ENCODE measurements around the gene RSPH4A.
"Not testable (repeated sequence)": the region's sequence is repeated elsewhere in the genome, so short reads cannot be mapped to it uniquely, and the experiment has no call there.

RSPH4A gene

DNA sequence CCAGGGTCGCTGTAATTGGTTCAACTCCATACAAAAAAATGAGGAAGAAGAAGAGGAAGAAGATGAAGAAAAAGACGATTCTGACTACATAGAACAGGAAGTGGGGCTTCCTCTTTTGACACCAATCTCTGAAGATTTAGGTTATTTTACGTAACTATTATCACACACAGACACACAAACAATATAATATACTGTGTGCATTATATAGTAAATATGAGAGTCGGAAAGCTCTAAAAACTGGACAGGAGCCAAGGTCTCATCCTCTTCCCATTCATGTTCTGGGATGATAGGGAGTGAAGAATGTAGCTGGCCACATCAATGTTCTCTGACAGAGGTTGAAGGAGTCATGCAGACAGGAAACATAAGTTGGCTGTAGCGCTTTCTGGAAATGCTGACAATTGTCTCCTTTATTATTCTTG is 13.3 kb downstream of the RSPH4A start:
- DNase-seq (ENCODE audit: low spot score), result no peak

DNA sequence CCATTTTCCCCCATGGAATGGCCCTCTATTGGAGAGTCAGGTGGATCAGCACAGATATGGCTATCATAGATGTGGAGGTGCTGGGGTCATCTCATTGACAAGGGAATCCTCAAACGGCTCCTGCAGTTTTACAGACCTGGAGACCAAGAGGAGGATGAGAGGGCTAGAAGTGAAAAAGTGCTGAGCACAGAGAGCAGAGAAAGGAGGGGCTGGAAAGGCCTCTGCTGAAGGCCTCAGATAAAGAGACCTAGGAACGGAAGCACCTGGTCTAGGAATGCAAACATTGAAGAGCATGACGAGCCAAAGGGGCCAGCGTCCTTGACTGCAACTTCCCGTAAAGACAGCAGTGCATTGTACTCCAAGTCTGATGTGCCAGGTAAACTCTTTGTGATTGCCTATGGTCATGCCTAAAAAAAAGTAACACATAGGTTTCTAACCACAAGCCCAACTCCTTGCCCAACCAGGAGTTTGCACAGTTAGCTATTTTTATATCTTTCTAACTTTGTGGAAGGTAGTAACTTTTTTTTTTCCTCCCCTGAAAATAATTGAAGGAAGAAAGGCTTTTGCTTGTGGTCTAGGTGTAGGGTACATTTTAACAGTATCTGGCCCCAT is 15.2 kb downstream of the RSPH4A start:
- no peak for DNase-seq (ENCODE audit: low spot score)

GRCh38 chr6:116633685-116634084 is 17.4 kb downstream of the RSPH4A start:
- DNase-seq (ENCODE audit: low spot score), result peak; percentile 43

DNA sequence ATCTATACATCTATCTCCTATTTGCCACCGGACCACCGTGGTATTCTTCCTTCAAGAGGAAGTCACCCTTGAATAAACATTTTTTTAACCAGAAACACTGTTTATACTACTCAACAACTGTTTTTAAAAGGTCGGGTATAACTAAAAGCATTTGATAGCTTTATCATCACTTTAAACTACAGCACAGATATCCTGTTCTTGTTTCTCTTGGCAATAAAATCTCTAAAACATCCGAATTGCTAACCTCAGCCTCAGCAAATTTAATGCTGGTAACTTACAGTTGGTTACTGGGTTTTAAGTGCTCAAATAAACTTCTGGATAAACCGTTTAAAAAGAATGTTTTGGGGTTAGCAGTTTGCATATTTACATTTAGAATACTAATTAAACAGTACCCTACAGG is 31.9 kb downstream of the RSPH4A start:
- no peak for DNase-seq (ENCODE audit: low spot score)

GRCh38 chr6:116649129-116649528 is 32.9 kb downstream of the RSPH4A start:
- DNase-seq (ENCODE audit: low spot score), result no peak

DNA sequence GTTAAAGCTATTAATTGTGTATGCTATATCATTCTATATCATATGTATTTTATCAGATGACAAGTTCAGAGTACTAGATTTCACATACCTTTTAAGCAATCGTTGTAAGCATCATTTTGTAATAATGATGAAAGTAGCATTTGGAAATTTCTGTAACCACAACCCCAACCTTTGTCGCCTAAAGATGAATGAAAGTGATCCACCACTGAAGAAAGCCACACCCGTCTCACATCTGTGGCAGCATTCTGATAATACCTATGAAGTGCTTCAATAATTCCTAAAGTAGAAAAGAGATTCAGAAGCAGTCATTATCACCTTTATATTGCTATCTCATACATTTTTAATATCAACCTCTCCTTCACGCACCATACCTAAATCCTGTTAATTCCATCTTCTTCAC is 35.6 kb downstream of the RSPH4A start:
- no peak for DNase-seq (ENCODE audit: low spot score)

DNA sequence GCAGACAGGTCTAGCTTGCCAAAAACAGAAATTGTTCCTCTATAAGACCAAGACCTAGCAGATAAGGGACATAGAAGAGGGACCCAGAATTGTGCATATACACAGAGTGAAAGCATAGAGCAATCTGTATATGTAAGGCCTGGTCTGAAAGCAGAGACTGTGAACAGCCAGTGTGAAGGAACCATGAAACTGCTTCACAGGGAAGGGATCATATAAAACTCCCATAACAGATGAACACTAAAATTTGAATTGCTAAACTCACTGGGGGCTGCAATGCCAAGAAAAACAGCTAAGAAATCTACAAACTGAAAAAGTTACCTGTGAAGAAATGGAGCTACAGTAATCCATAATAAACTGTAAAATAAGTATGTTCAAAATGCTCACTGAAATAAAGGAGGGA is 45.3 kb downstream of the RSPH4A start:
- DNase-seq (ENCODE audit: low spot score), result no peak

GRCh38 chr6:116662202-116662601 is 45.9 kb downstream of the RSPH4A start:
- no peak for DNase-seq (ENCODE audit: low spot score)

- no peak for DNase-seq (ENCODE audit: low spot score)
Observed at GRCh38 chr6:116663308-116663707, 47.0 kb downstream of the RSPH4A start.

GRCh38 chr6:116664169-116664568 is 47.9 kb downstream of the RSPH4A start:
- not testable (repeated sequence) for DNase-seq (ENCODE audit: low spot score)

GRCh38 chr6:116665464-116665863 is 49.2 kb downstream of the RSPH4A start:
- DNase-seq (ENCODE audit: low spot score), result no peak

- no peak for DNase-seq (ENCODE audit: low spot score)
Observed at GRCh38 chr6:116666869-116667268, 50.6 kb downstream of the RSPH4A start.

GRCh38 chr6:116667623-116668022 is 51.3 kb downstream of the RSPH4A start:
- DNase-seq (ENCODE audit: low spot score), result peak; percentile 37

DNA sequence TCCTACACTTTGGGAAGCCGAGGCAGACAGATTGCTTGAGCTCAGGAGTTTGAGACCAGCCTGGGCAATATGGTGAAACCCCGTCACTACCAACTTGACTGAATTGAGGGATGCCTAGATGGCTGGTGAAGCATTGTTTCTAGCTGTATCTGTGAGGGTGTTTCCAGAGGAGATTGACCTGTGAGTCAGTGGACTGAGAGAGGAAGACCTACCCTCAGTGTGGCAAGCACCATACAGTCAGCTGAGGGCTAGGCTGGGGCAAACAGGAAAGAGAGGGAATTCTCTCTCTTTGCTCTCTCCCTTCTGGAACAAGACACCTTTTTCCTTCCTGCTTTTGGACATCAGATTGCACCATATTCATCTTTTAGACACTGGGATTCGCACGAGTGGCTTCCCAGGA is 56.0 kb downstream of the RSPH4A start:
- DNase-seq (ENCODE audit: low spot score), result no peak

DNA sequence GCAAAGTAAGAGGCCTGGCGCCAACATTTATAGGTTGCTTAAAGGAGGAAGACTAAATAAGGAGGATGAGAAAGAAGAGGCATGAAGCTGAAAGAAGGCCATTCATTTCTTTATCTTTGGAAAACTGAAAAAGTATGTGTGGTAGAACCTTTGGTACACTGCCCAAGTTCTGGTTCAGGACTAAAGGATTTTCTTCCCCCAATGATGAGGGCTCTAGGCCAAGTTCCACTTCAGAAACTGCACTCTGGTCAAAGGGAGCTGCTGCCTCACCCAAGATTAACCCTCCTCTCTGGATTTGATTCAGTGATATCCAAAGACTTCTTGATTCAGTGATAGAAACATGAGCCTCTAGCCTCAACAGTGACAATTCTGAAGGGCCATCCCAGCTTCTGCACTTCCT is 59.7 kb downstream of the RSPH4A start:
- DNase-seq (ENCODE audit: low spot score), result no peak

GRCh38 chr6:116680880-116681672 is 64.8 kb downstream of the RSPH4A start, which contains the start of gene KPNA5:
Gene KPNA5 (plus strand): TSS chr6:116681211. CDS start chr6:116681335, 124 bp downstream.
- peak; percentile 93 for DNase-seq (ENCODE audit: low spot score)

DNA sequence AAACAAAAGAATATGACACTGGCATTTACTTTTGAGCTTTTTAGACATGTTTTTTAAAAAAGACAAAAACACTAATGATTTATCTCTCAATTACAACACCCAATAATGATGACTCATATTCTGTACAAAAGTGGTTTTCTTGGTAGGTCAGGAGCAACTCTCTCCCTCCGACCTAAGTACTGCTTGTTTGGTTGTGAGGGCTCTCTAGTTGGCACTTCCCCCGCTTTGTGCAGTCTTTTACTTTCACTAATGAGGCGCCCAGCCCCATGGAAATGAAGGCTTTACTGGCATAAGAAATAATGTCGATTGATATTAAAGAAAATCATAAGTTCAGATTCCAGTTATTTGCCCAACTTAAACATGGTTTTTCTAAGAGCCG is 66.0 kb downstream of the RSPH4A start:
- DNase-seq (ENCODE audit: low spot score), result peak; percentile 74

All from RKO (cell line).